ENCODE results near the gene MSL2.
"Not testable (repeated sequence)": the region's sequence is repeated elsewhere in the genome, so short reads cannot be mapped to it uniquely, and the experiment has no call there.

Gene MSL2

GRCh38 chr3:136119332-136119731 is 76.8 kb downstream of the MSL2 start:
- H3K9me3 ChIP-seq (ENCODE audit: insufficient read depth, low read length); H3K27ac ChIP-seq (ENCODE audit: low read depth, low read length); H3K9me2 ChIP-seq (replicated peaks; ENCODE audit: insufficient read depth, low read length); H2AFZ ChIP-seq (ENCODE audit: low read depth, low read length, severe bottlenecking); H3K9ac ChIP-seq (ENCODE audit: low read length); H3K36me3 ChIP-seq (ENCODE audit: low read length); H3F3A ChIP-seq (ENCODE audit: insufficient read depth); H3K4me3 ChIP-seq (ENCODE audit: insufficient read depth, low read length, poor library complexity, severe bottlenecking); H3K4me2 ChIP-seq (ENCODE audit: low read depth, low read length, poor library complexity, severe bottlenecking); H3K27me3 ChIP-seq (ENCODE audit: low read length); H4K20me1 ChIP-seq (ENCODE audit: low read depth, low read length); H3K79me2 ChIP-seq (ENCODE audit: insufficient read depth, low read length): not testable (repeated sequence)

DNA sequence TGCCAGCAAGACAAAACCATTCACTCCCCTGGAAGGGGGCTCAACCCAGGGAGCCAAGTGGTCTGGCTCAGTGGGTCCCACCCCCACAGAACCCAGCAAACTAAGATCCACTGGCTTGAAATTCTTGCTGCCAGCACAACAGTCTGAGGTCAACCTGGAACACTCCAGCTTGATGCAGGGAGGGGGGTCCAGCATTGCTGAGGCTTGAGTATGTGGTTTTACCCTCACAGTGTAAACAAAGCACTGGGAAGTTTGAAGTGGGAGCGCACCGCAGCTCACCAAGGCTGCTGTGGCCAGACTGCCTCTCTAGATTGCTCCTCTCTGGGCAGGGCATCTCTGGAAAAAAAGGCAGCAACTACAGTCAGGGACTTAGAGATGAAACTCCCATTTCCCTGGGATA is 81.7 kb downstream of the MSL2 start:
- H3K4me3 ChIP-seq (ENCODE audit: insufficient read depth, low read length, poor library complexity, severe bottlenecking) = no peak overlapping the region

DNA sequence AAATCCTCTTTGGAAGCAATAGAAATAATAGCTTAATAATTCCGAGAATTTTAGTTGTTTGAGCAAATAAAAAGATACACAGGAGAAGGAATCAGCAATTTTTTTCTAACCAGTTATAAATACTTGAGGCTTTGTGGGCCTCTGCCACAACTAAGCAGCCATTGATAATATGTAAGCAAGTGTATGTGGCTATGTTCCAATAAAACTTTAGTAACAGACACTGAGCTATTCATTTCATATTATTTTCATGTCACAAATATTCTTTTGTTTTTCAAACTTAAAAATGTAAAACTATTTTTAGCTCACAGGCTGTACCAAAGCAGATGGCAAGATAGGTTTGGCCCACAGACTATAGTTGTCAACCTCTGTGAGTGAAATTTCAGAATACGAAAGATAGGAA is 85.7 kb downstream of the MSL2 start:
- Histone ChIP-seq H4K20me1 (ENCODE audit: low read depth, low read length) (no peaks in the 10 kb centered on the region; the same call in 1 of the 2 replicates), H3K9ac (ENCODE audit: low read length) (no peak overlapping the region), H3K4me3 (ENCODE audit: insufficient read depth, low read length, poor library complexity, severe bottlenecking) (no peak overlapping the region), H3K27me3 (ENCODE audit: low read length) (no peaks in the 10 kb centered on the region), H2AFZ (ENCODE audit: low read depth, low read length, severe bottlenecking) (no peak overlapping the region), H3K79me2 (ENCODE audit: insufficient read depth, low read length) (no peaks in the 10 kb centered on the region), H3K36me3 (ENCODE audit: low read length) (no peaks in the 10 kb centered on the region), H3K4me2 (ENCODE audit: low read depth, low read length, poor library complexity, severe bottlenecking) (no peak overlapping the region), H3K9me3 (ENCODE audit: insufficient read depth, low read length) (no peaks in the 10 kb centered on the region), H3K9me2 (replicated peaks; ENCODE audit: insufficient read depth, low read length) (no peaks in the 10 kb centered on the region), H3K27ac (ENCODE audit: low read depth, low read length) (no peak overlapping the region), H3F3A (ENCODE audit: insufficient read depth) (no peaks in the 10 kb centered on the region)
- no peak for TF ChIP-seq CTCF (IDR thresholded peaks at IDR 0.05; ENCODE audit: insufficient read depth, low read length, poor library complexity, severe bottlenecking)
- no peak for TF ChIP-seq EZH2phosphoT487 (conservative IDR thresholded peaks at IDR 0.05; ENCODE audit: low read length)

More for the DNA sequence above, 81.7 kb downstream of the MSL2 start:
- Histone ChIP-seq H3K36me3 (ENCODE audit: low read length) (no peaks in the 10 kb centered on the region), H3K79me2 (ENCODE audit: insufficient read depth, low read length) (no peaks in the 10 kb centered on the region), H3F3A (ENCODE audit: insufficient read depth) (no peaks in the 10 kb centered on the region), H3K4me2 (ENCODE audit: low read depth, low read length, poor library complexity, severe bottlenecking) (no peak overlapping the region), H3K9ac (ENCODE audit: low read length) (no peak overlapping the region), H3K9me2 (replicated peaks; ENCODE audit: insufficient read depth, low read length) (no peaks in the 10 kb centered on the region), H3K27me3 (ENCODE audit: low read length) (no peaks in the 10 kb centered on the region), H3K27ac (ENCODE audit: low read depth, low read length) (no peak overlapping the region), H4K20me1 (ENCODE audit: low read depth, low read length) (no peaks in the 10 kb centered on the region), H3K9me3 (ENCODE audit: insufficient read depth, low read length) (no peaks in the 10 kb centered on the region), H2AFZ (ENCODE audit: low read depth, low read length, severe bottlenecking) (no peak overlapping the region)
- TF ChIP-seq CTCF (IDR thresholded peaks at IDR 0.05; ENCODE audit: insufficient read depth, low read length, poor library complexity, severe bottlenecking) = no peak
- TF ChIP-seq EZH2phosphoT487 (conservative IDR thresholded peaks at IDR 0.05; ENCODE audit: low read length) = no peak

GRCh38 chr3:136109499-136109898 is 86.6 kb downstream of the MSL2 start:
- no peak for TF ChIP-seq EZH2phosphoT487 (conservative IDR thresholded peaks at IDR 0.05; ENCODE audit: low read length)
- TF ChIP-seq CTCF (IDR thresholded peaks at IDR 0.05; ENCODE audit: insufficient read depth, low read length, poor library complexity, severe bottlenecking) = no peak
- H3K4me3 ChIP-seq (ENCODE audit: insufficient read depth, low read length, poor library complexity, severe bottlenecking) = no peak overlapping the region
- no peaks in the 10 kb centered on the region; the same call in 1 of the 2 replicates for H4K20me1 ChIP-seq (ENCODE audit: low read depth, low read length)
- H3F3A ChIP-seq (ENCODE audit: insufficient read depth) = no peaks in the 10 kb centered on the region
- no peaks in the 10 kb centered on the region for H3K79me2 ChIP-seq (ENCODE audit: insufficient read depth, low read length)
- no peak overlapping the region for H3K9ac ChIP-seq (ENCODE audit: low read length)
- H3K36me3 ChIP-seq (ENCODE audit: low read length) = no peaks in the 10 kb centered on the region
- H2AFZ ChIP-seq (ENCODE audit: low read depth, low read length, severe bottlenecking) = no peak overlapping the region
- no peak overlapping the region for H3K4me2 ChIP-seq (ENCODE audit: low read depth, low read length, poor library complexity, severe bottlenecking)
- H3K27me3 ChIP-seq (ENCODE audit: low read length) = no peaks in the 10 kb centered on the region
- H3K9me2 ChIP-seq (replicated peaks; ENCODE audit: insufficient read depth, low read length) = no peaks in the 10 kb centered on the region
- H3K27ac ChIP-seq (ENCODE audit: low read depth, low read length) = no peak overlapping the region
- no peaks in the 10 kb centered on the region for H3K9me3 ChIP-seq (ENCODE audit: insufficient read depth, low read length)
